ENCODE results near the gene EP400.

The EP400 gene

DNA sequence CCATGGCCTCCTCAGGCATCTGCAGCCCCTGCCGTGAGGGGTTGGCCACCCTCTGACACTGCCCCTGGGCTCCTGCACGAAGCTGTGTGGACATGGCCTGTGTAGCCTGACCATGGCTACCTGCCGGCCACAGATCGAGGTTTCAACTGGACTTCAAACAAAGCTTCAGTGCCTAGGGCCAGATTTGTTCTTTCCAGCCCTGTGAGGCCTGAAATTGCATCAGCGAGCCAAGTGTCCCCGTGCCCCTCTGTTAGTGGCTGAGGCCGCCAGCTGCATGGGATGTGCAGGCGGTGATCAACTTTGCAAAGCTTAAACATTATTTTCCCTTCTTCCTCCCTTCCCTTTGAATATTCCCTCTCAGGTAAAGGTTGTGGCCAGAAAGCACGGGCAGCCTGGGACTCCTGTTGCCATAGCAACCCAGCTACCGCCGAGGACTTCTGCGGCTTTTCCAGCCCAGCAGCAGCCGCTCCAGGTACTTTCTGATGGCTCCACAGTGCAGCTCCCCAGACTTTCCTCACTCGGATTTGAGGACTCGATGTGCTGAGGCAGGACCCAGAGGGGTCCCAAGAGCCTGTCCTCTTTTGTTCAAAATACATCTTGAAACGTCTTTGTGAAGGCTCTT, 158.6 kb downstream of the EP400 start:
- FAIRE-seq (no peak), DNase-seq (ENCODE audit: insufficient read length, low spot score) (no peak)

DNA sequence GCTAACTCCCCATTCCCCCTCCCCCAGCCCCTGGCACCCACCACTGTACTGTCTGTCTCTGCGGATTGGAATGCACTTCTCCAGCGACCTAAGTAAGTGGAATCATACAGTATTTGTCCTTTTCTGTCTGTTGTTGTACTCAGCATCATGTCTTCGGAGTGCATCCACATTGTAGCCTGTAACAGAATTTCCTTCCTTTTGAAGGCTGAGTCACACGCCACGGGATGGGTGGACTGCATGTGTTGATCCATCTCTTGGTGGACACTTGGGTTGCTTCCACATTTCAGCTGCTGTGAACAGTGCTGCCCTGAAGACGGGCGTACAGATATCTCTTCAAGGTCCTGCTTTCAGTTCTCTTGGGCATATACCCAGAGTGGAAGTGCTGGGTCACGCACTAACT, 160.0 kb downstream of the EP400 start:
- DNase-seq (ENCODE audit: insufficient read length, low spot score) (no peak), FAIRE-seq (no peak)

DNA sequence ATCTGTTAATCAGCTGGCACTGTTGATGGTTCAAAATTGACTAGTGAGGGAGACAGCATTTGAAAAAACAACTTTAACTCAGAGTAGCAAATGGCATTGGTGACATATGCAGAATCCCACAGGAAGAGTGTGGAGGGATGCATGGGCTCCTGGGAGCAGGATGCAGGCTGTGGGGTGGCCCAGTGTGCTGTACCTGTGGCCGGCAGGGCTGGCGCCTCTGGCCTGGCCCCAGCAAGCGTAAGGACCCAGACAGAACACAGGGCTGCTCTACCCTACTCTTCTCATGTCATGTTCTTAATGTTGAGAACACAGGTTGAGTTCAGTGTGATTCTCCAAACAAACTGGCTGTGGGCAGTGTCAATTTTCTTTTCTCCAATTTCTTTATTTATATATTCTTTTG, 160.9 kb downstream of the EP400 start:
- no peak for FAIRE-seq
- no peak for DNase-seq (ENCODE audit: insufficient read length, low spot score)

DNA sequence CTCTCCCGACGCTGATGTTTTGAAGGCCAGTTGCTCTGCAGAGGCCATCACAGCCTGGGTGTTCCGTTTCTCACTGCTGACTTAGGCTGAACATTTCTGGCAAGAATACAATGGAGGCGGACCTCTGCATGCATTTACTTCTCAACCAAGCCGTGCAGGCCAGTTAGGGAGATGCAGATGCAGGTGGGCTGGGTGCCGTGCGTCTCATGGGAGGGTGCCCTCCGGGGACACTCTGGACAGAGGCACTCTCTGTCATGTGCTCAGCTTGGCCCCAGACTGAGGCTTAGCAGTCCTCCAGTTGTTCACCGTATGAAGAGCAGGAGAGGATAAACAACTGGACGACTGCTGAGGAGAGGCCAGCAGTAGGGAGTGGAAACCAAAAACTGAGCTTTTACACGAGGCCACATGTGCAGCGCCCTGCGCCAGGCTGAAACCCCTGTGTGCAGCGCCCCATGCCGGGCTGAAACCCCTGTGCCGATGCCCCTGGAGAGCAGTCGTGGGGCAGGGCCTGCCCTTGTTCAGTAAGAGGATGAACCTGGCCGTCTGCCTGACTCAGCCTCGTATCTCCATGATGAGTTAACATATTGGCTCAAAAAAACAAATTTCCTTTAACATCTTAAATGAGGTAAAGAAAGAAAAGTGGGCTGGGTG, 162.0 kb downstream of the EP400 start:
- FAIRE-seq (peak; percentile 73), DNase-seq (ENCODE audit: insufficient read length, low spot score) (no peak)

DNA sequence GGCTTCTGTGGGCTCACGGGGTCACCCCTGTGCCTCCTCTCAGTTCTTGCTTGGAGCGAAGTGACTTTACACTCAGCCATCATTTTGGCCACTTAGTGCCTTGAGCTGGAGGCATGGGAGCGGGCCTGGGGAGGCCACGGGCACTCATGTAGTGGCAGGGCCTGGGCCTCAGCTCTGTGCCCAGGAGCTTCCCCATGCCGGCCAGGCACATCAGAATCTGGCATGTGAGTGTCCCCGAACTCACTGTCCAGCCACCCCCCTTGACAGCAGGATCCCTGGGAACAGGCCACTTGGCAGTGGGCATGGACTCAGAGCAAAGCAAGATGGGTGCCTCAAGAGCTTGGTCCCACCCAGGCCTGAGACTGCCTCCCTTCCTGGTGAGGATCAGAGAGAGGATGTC, 164.9 kb downstream of the EP400 start:
- no peak for DNase-seq (ENCODE audit: insufficient read length, low spot score)

DNA sequence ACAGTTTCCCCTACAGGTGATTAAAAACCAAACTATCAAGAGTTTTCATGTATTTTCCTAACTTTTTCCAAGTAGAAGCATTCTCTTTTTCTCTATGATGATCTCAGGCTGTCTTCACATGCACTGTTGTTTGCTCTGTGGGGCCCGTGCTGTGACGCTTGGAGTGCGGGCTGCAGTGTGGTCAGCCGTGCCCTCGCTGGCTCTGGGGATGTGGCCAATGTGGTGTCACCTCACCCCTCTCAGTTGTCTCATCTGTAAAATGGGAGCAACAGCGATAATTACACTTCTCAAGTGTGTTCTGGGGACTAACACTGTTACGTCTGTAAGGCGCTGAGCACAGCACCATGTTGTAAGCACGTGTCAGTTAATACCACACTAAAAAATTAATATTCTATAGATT, 165.8 kb downstream of the EP400 start:
- DNase-seq (ENCODE audit: insufficient read length, low spot score): no peak
- no peak for FAIRE-seq

More for the DNA sequence above, 164.9 kb downstream of the EP400 start:
- FAIRE-seq: no peak

DNA sequence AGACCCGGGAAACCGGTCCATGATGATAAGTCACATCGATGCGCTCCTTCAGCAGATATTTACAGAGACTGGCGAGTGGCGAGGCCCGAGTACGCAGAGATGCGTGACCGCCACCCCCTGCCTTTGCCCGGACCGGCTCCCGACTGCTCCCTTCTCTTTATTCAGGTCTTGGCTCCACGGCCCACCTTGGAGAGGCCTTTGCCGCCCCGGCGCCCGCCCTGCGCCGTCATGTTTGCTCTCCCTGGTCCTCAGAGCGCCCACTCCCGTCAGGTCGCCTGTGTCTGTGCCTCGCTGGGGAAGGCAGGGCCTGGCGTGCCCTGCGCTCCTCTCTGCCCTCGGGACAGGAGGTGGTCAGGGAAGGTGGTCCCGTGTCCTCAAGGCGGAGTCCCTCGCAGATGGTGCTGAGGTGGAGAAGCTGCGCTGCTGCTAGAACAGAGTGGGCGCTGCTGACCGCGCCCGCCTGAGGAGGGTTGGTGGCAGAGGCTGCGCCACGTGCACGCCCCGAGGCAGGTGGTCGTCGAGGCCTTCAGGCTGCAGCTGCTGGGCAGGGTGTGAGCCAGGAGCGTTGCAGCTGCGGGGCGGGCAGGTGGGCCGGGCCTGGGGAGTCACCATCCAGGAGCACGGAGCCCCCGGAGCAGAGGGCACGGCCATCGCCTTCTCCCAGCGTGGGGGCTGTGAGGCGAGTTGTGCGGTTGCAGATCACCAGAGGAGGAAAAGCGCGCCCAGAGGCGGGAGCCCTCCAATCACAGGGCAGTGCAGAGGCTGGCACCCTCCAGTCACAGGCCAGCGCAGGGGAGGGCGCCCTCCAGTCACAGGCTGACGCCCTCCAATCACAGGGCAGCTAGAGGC, 167.2 kb downstream of the EP400 start:
- FAIRE-seq (no peak), DNase-seq (ENCODE audit: insufficient read length, low spot score) (no peak)

DNA sequence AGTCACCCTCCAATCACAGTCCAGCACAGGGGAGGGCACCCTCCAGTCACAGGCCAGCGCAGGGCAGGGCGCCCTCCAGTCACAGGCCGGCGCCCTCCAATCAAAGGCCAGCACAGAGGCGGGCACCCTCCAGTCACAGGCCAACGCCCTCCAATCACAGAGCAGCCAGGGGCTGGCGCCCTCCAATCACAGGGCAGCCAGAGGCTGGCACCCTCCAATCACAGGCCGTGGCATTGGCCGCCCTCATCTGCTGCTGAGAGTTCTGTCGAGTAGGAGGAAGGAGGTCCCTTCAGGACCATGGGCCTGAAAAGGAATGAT, 167.8 kb downstream of the EP400 start:
- no peak for FAIRE-seq
- no peak for DNase-seq (ENCODE audit: insufficient read length, low spot score)

DNA sequence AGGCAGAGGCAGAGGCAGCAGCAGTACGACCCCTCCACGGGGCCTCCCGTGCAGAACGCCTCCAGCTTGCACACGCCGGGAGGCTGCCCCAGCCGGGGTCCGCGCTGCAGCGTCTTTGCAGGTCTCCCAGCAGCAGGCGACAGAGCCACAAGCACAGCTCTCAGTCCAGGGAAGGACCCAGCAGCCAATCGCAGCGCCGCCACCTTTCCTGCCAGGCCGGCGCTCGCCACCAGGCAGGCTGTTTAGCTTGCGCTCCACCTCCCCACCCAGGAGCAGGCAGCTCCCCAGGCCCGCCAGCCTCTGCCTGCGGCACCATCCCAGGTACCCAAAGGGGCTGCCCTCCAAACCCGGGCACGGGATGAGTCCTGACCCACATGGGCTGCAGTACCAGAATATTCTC, 169.1 kb downstream of the EP400 start:
- FAIRE-seq: no peak
- DNase-seq (ENCODE audit: insufficient read length, low spot score): no peak

DNA sequence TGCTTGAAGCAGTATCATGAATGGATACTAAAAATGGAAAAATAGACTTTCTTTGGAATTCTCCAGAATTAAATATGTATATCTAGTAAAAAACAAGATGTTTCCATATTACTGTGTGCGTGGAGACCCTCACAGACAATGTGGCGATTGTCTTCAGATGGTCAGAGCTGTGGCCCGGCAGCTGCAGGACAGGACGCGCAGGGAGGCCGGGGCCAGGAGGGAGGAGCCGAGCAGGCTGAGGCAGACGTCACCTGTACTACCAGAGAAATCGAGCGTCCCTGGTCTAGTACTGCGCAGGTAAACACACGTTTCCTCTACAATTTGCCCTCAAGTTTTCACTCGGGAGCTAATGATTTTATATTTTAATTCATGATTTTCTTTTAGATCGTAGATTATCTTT, 171.5 kb downstream of the EP400 start:
- DNase-seq (ENCODE audit: insufficient read length, low spot score) (no peak), FAIRE-seq (no peak)

DNA sequence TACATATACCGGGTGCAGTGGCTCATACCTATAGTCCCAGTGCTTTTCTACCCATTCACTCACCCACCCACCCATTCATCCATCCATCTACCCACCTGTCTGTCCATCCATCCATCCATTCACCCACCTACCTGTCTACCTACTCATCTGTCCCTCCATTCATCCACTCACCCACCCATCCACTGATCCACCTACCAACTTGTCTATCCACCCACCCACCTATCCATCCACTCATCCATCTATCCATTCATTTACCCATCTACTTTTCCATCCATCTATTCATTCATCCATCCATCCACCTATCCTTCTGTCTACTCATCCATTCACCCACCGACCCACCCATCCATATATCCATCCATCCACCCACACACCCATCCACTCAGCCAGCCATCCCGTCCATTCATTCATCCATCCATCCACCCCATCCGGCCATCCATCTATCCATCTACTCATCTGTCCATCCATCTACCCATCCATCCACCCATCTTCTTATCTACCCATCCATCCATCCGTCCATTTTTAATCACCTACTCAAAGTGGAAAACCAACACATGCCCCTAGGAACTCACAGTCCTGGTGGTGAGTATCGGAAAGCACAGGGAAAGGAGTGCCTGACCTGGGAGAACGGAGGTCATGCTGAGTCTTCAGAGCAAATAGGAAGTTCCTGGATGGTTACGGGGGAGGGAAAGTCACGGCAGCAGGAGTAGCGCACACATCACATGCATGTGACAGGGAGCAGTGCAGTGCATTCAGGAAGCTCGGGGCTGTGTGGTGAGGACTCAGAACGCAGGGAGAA, 174.4 kb downstream of the EP400 start:
- peak; percentile 36 for FAIRE-seq
- no peak for DNase-seq (ENCODE audit: insufficient read length, low spot score)

DNA sequence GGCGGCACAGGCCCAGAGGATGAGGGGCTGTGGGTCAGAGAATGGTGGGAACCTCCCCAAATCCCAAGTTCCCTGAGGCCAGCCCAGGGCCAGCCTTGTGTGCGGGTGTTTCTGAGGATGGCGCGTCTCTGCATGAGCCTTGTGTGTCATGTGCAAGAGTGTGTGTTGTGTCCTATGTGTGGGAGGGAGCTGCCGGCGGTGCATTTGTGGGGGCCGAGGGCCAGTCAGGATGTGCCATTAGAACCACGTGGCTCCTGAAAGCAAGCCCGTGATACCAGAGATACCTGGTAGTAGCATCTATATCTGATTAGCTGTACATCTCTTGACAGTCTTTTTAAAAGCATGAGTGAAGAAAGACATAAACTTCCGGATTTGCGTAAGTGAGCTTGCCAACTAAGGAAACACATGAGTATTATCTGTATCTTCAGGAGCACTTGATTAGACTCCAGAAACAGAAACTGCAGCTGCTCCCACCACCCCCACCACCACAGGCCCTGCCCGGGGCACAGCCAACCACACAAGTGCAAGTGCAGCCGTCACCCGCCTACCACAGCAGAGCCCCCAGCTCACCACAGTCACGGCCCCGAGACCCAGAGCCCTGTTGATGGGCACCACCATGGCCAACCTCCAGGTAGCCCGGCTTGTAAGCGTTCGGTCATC, 175.2 kb downstream of the EP400 start:
- no peak for FAIRE-seq
- no peak for DNase-seq (ENCODE audit: insufficient read length, low spot score)

DNA sequence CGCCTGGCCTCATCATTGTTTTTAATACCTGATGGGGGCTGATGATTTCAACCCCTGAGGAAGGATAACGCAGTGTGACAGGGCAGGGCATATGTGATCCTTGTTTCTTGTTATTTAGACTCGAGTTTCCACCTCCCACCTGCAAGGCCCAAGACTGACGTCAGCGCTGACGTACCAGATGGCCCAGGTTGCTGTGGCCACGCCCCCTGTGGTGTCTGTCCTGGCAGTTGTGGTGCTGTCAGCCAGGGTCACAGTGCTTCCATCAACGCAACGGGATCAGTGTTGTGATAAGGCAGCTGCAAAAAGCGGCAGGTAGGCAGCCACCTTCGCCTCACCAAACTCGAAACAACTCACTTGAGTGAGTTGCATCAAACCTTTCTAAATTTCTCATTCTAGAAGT, 176.0 kb downstream of the EP400 start:
- DNase-seq (ENCODE audit: insufficient read length, low spot score) (no peak), FAIRE-seq (no peak)

DNA sequence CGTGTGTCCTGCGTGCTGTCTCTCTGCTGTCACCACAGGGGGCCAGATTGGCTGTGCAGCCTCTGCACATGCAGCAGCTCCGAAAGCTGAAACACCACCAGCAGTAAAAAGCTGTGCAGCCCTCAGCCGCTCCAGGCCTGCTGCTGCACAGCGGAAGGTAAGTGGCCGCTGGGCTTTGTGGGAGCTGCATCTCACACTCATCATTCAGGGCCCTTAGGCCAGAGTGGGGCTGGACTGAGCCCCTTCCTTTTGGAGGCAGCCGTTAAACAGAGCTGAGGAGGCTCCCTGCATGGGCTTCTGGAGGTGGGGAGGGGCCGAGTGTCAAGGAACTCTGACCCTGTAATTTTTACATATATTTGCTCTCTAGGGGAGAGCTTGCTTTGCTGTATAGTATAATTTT, 177.3 kb downstream of the EP400 start:
- DNase-seq (ENCODE audit: insufficient read length, low spot score) (no peak), FAIRE-seq (no peak)

DNA sequence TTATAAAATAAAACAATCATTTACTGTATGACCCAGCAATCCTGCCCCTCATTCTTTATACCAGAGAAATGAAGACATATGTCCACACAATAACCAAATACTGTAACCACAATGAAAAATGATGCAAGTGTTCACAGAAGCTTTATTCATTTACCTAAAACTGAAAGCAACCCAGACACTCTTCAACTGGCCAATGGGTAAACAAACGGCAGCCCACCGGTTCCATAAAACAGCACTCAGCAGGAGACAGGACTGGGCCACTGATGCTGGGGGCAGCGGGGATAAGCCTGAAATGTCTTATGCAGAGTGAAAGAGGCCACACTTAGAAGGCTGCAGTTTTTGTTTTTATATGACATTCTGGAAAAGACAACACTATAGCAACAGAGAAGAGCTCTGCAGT, 179.3 kb downstream of the EP400 start:
- DNase-seq (ENCODE audit: insufficient read length, low spot score) (no peak), FAIRE-seq (no peak)

DNA sequence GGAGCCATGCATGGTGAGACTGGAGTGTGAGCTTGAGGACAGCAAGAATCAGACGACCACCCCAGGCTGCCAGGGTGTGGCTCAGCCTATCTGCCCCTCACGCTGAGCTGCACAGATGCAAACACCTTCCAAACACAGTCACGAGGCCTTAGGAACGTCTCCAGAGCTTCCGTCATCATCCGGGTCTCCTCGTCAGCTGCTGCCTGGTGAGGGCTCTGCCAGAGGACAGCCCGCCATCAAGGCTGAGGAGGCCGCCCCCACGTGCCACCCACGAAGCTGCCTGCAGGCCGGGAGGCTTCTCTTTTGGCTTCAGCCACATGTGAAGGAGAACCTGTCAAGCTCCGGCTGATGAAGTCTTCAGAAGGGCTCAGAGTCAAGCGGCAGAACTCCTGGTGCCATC, 180.9 kb downstream of the EP400 start:
- no peak for DNase-seq (ENCODE audit: insufficient read length, low spot score)
- FAIRE-seq: no peak

All from HTR-8/SVneo (cell line).